ENCODE data around the gene PDE4B.

PDE4B gene

DNA sequence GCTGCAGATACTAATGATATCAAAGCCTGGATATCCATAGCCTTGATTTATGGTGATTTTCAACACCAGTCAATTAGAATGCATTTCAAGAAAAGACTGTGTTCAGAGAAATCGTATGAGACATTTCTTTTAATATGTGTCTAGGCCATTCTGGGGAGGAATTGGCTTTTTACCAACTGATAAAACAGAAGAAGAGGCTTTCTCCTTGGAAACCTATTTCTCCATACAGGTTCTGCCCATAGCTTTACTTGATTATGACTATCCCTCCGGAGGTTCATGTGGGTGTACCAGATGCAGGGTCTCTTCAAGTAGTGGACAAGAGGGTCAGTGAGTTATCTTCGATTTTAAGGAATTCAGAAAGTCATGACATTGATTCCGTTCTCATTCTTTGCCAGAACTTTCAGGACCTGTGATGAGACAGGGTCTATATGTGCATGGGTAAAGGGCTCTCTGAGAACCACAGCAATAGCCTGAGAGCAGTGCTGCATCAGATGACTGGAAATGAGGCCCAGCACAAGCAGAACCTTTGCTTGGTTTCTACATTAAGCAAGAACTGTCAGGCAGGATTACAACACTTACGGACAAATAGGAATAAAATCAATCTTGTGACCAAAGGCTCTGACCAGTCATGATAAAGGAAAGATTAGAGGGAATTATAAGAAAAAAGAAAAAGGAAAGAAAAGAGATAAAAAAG lies 477.6 kb downstream of the PDE4B start:
- DNase-seq = no peak

- DNase-seq = no peak
Observed at GRCh38 chr1:66271216-66271903, 478.7 kb downstream of the PDE4B start.

DNA sequence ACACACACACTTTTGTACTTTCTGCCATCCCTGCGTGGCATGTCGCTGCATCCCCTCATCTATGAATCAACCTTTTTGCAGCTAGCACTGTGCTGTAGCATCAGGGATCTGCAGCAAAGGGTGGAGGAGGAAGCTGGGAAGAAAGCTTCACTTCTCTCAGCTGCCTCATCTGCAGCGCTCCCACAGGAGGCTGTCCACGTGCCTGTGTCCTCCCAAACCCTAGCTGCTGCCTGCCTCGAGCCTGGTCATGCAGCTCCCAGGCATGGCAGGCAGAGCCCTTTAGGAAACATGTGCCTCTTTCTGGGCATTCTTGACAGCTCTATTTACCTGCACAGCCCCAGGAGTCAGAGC lies 479.2 kb downstream of the PDE4B start:
- DNase-seq = no peak

GRCh38 chr1:66273656-66274055 lies 481.0 kb downstream of the PDE4B start:
- DNase-seq = no peak

GRCh38 chr1:66274634-66275033 lies 481.9 kb downstream of the PDE4B start:
- DNase-seq = peak; percentile 25

- peak; percentile 27 for DNase-seq
Observed at GRCh38 chr1:66275083-66275482, 482.4 kb downstream of the PDE4B start.

DNA sequence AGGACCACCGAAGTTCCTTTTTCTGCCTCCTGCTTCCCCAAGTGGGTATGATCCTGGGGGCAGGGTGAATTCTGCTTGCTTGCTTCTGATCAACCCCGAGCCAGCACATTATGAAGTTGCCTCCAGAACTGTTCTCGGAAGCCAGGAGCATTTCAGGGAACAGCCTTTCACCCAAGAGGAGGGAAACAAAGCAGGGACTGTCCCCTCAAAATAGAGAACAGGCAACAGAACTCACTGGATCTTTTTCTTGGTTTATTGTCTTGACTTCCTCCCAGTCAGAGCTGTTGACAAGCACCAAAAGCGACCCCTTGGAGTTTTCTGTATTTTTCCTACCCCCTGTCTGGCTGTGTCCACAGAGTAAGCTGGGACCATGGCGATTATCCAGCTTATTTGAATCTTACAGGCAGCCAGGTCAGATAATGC lies 482.9 kb downstream of the PDE4B start:
- DNase-seq = no peak

- peak; percentile 19 for DNase-seq
Observed at GRCh38 chr1:66276218-66276617, 483.5 kb downstream of the PDE4B start.

DNA sequence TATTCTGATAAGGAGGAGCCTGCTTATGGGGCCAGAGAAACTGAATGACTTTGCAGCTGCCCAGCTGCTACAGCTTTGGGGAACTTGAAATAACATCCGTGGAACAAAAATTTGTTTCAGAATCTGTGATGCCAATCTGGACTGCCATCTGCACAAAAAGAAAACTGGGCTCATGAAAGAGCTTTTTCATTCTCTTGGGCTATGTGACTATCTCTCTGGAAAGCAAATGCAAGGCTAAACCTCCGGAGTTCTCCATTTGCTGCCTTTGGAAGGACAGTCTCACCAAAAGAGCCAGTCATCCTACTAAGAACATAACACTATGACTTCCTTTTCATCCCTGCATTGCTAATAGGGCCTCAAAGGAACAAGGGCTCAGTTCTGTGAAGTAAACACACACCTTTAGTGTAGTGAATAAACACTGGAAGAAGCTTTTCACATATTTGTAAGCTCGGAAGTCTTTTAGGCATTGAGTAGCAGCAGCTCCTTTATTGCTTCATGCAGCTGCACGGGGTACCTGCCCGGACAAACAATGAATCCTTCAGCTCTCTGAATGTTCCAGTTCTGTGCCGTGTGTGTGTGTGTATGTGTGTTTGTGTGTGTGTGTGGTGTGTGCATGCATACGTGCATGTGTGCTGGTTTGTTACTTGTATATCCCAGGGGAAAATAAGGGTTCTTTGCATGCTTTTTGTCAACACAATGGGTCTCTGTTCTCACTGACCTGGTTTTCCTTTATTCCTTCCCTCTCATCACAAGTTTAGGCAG lies 485.7 kb downstream of the PDE4B start:
- no peak for DNase-seq

GRCh38 chr1:66281808-66282207 lies 489.1 kb downstream of the PDE4B start:
- no peak for DNase-seq

GRCh38 chr1:66282343-66282852 lies 489.7 kb downstream of the PDE4B start:
- DNase-seq = peak; percentile 71

GRCh38 chr1:66282891-66283621 lies 490.4 kb downstream of the PDE4B start:
- DNase-seq = no peak

- peak; percentile 6 for DNase-seq
Observed at GRCh38 chr1:66283622-66284041, 490.9 kb downstream of the PDE4B start.

GRCh38 chr1:66284746-66285145 lies 492.1 kb downstream of the PDE4B start:
- DNase-seq = no peak

- DNase-seq = no peak
Observed at GRCh38 chr1:66285618-66286270, 493.0 kb downstream of the PDE4B start.

DNA sequence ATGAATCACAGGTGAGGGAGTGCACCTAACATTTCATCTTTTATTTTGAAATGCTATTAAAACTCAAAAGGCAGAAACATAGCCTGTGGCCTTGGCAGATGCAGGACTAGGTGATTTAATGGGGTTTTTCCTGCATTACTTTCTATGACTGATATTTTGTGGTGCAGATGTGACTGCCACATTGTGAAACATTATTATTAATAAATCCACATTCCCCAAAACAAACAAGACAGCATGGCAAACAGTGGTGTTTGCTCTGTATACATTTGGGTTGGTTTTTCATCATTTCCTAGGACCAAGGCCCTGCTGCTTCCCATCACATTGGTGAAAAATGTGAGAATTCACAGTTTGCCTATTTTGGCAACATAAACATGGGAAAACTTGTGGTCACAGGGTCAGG lies 493.6 kb downstream of the PDE4B start:
- DNase-seq = no peak

DNA sequence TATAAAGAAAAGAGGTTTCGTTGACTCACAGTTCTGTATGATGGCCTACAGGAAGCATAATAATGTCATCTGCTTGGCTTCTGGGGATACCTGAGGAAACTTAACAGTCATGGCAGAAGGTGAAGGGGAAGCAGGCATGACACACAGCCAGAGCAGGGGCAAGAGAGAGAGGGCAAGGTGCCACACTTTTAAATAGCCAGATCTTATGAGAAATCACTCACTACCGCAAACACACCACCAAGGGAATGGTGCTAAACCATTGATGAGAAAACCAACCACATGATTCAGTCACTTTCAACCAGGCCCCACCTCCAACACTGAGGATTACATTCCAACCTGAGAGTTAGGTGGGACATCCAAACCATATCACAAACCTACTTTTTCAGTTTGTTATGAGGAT lies 495.4 kb downstream of the PDE4B start:
- DNase-seq = no peak

- DNase-seq = no peak
Observed at GRCh38 chr1:66290761-66291530, 498.3 kb downstream of the PDE4B start.

DNA sequence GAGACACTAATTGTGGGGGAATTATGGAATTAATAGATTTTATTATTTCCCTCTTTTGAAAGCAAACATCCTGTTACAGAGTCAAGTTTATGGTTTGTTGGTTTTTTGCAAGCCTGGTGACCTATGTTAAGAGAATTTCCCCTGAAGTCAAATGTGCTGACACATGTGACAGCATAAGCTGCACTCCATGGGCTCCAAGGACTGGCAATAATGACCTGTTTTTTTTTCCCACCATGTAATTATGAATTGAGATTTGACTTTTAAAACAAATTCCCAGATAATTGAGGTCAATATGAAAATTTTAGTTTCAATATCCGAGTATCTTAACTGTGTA lies 498.8 kb downstream of the PDE4B start:
- DNase-seq = no peak

- DNase-seq = no peak
Observed at GRCh38 chr1:66292305-66292704, 499.6 kb downstream of the PDE4B start.

DNA sequence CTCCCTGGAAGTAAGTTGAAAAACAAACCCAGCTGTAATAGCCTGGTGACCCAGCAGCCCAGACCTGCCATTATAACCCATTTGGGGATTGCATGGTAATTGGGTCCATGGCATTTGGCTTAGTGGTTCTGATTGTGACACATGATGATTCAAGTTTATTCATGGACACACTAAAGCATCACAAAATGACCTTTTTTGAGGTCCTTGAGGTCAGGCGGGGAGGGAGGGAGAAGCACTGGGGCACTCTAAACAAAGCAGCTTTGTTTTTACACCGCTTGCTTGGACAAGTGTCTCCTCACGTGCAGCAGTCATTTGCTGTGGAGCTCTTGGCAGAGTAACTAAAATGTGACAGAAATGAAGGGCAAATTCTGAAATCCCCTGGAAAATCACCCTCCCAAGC lies 500.2 kb downstream of the PDE4B start:
- no peak for DNase-seq
